Measurements from ENCODE around the gene HSPB6. TPM values are rescaled to one million over a fixed set of nuclear protein-coding genes. Genes with fewer than 3 reads are reported as not detected.

Gene HSPB6
- total RNA-seq, 1 donor from 2014 or later, result 7.0 TPM

GRCh38 chr19:35746531-35746930 lies 10.3 kb downstream of the HSPB6 start:
- DNase-seq (ENCODE audit: low spot score) (no peak), ATAC-seq (no peak)

GRCh38 chr19:35746087-35746462 lies 10.8 kb downstream of the HSPB6 start:
- no peak for ATAC-seq
- no peak for DNase-seq (ENCODE audit: low spot score)

GRCh38 chr19:35745328-35746086 lies 11.3 kb downstream of the HSPB6 start, which contains the start of the genes PSENEN and U2AF1L4:
Gene PSENEN, plus strand, starts transcription at chr19:35745651. Its CDS starts 280 bp downstream, at chr19:35745931.
Gene U2AF1L4, minus strand, starts transcription at chr19:35745418. Its CDS starts 27 bp downstream, at chr19:35745391.
- DNase-seq (ENCODE audit: low spot score) (peak; percentile 98), ATAC-seq (peak; percentile 65)

GRCh38 chr19:35744430-35745327 lies 12.2 kb downstream of the HSPB6 start:
- ATAC-seq (peak; percentile 69), DNase-seq (ENCODE audit: low spot score) (peak; percentile 96)

DNA sequence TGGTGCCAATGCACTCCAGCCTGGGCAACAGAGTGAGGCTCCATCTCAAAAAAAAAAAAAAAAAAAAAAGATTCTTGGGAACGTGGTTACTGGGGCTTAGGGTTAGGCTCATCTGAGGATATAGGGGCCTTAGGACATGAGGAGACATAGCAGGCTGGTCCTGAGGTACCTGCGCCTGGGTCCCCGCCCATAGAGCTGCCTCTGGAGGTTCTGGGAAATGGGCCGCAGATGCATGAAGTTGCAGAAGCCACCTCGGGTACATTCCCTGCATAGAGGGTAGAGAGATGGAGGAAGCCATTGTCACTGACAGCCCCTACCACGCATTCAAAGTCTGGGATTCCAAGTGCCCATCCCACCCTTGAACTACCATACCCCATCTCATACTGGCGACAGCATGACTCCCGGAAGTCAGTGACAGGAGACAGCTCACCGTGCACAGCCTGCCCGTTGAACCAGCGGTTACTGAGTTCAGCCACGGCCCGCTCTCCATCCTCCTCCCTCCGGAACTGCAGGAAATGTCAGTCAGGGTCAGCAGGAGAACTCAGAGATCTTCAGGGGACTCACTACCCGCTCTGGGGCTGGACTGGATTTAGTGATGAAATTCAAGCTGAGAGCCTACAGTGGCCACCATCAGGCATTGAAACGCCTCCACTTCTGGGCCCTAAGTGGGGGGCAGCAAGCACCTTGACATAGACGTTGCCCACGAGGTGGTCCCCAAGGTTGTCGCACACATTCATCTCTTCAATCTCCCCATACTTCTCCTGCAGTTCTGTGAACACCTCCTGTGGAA lies 13.0 kb downstream of the HSPB6 start:
- DNase-seq (ENCODE audit: low spot score), result no peak
- no peak for ATAC-seq

GRCh38 chr19:35742121-35742724 lies 14.6 kb downstream of the HSPB6 start, which contains the start of gene IGFLR1:
Gene IGFLR1, minus strand, starts transcription at chr19:35742452. Its CDS starts 1,272 bp downstream, at chr19:35741180.
- no peak for ATAC-seq
- DNase-seq (ENCODE audit: low spot score), result no peak

GRCh38 chr19:35741203-35741515 lies 15.7 kb downstream of the HSPB6 start:
- ATAC-seq (no peak), DNase-seq (ENCODE audit: low spot score) (no peak)

DNA sequence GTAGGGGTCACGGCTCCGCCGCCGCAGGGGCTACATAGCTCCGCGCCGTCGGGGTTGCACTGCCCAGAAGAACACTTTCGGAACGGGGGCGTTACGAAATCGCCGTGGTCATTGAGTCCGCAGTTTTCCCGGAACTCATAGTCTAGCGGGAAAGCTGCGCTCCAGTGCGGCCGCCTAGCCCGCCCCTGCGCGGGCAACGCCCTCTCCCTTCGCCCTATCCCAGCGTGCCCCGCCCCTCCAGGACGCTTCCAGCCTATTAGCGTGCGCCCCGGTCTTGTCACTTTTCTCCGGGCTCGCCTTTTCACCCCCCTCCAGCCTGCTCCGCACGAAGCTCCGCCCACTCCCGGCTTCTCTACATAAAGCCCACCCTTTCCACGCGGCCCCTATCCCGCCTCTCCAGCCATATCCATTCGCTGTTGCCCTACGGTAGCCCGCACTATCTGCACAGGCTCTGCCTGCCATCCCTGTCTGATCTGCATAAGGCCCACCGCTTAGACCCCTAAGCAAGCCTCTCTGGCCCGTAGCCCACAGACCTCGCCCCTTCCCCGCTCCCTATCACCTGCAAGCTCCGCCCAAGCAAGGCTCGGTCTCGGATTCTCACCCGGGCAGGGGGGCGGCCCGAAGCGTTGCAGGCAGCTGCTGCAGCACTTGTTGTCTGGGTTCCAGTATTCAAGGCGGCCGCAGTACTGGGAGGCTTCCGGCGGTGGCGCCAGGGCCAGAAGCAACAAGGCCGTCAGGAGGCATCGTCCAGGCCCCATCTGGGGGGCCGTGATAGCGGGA lies 16.2 kb downstream of the HSPB6 start:
- DNase-seq (ENCODE audit: low spot score) (peak; percentile 99), ATAC-seq (peak; percentile 77)

GRCh38 chr19:35740108-35740422 lies 16.8 kb downstream of the HSPB6 start:
- ATAC-seq (no peak), DNase-seq (ENCODE audit: low spot score) (no peak)

DNA sequence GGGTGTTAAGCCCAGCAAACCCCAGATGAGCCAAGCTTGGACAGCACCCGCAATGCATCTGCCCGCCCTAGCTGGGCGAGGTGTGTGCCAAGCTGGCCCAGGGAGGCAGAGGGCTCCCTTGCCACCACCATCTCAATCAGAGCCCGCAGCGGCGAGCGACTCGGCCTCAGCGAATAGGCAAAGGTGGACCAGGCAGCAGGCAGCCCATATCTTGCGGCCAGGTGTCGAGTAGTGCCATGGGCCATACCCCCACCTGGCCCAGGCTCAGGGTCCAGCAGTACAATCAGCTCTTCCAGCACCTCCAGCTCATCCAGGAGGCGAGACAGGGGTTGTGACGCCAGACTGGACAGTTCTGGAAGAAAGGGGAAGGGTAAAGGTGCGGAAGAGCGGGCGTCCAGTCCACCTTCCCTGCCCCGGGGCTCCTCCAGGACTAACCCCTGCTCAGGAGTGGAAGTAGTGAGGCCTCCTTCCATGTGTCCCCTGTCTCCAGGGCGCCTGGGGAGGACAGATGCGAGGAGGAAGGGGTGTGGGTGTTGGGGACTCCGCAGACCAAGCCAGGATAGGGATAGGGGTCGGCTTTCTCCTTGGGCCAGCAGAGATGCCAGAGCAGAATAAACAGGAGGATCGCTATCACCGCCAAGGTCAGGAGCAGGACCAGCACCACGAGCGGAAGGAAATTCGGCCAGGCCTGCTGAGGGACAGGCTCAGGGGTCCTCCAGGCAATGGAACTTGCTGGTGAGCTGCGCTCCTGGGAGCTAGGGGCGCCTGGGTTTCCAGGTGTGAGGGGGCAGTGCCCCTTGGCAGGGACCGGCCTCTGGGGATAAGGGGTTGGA lies 17.3 kb downstream of the HSPB6 start:
- no peak for ATAC-seq
- peak; percentile 53 for DNase-seq (ENCODE audit: low spot score)

DNA sequence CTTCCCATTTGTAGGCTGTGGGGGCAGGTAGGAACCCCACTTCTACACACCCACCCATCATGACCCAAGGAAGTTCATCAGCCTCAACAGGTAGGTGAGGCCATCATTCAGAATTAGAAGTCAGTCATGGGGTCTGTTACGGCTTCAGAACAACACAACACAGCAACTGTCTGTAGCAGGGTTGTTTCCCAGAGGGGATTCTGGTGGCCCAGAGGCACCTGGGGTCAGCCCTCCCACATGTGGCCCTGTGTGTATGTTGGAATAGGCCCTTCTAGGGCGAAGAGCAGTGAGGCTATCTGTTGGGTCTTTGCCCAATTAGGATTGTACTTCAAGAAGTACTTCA lies 18.0 kb downstream of the HSPB6 start:
- ATAC-seq (no peak), DNase-seq (ENCODE audit: low spot score) (no peak)

DNA sequence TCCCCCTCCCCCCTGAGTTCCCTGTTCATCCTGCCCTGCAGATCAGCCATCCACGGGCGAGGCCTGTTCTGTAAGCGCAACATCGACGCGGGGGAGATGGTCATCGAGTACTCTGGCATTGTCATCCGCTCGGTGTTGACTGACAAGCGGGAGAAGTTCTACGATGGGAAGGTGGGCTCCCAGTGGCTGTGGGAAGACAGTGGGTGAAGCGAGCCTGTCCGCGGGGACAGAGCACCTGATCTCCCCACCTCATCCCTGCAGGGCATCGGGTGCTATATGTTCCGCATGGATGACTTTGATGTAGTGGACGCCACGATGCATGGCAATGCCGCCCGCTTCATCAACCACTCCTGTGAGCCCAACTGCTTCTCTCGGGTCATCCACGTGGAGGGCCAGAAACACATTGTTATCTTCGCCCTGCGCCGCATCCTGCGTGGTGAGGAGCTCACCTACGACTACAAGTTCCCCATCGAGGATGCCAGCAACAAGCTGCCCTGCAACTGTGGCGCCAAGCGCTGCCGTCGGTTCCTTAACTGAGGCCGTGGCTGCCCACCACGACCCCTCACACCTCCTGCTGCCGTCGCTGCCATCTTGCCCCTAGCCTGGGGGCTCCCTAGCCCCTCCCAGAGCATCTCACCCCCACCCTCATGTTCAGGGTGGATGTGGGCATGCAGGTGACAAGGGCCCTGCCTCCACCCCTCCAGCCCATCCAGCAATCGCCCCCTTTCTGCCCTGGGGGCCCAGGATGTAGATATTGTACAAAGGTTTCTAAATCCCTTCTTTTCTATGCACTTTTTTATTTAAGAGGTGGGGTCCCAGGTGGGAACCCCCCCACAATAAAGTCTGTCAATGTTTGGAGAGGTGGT lies 18.6 kb downstream of the HSPB6 start:
- peak; percentile 47 for DNase-seq (ENCODE audit: low spot score)

DNA sequence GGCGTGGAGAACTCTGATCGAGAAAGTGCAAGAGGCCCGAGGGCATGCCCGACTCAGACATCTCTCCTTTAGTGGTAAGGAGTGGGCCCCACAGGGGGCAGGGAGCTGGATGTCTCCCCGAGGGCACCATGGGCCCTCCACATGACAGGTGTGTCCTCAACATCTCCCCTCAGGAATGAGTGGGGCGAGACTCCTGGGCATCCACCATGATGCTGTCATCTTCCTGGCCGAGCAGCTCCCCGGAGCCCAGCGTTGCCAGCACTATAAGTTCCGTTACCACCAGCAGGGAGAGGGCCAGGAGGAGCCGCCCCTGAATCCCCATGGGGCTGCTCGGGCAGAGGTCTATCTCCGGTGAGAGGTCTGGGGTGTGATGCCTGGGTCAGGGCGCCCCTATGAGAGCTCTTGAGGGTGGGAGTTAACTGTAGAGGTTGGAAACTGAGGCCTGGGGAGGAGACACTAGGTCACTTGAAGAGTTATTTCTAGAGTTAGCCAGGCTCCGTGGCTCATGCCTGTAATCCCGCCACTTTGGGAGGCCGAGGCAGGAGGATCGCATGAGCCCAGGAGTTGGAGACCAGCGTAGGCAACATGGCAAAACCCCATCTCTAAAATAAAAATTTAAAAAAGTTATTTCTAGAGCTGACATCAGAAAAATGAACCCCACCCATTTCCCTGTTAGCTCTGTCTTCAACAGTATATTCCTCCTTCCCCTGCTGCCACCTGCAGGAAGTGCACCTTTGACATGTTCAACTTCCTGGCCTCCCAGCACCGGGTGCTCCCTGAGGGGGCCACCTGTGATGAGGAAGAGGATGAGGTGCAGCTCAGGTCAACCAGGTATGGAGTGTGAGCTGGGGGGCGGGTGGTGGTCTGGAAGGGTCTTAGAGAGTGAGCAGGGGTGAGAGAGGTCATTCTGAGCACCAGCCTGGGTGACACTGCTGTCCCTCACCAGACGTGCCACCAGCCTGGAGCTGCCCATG lies 19.6 kb downstream of the HSPB6 start:
- DNase-seq (ENCODE audit: low spot score), result no peak
- no peak for ATAC-seq

More for the DNA sequence above, 18.6 kb downstream of the HSPB6 start:
- no peak for ATAC-seq

DNA sequence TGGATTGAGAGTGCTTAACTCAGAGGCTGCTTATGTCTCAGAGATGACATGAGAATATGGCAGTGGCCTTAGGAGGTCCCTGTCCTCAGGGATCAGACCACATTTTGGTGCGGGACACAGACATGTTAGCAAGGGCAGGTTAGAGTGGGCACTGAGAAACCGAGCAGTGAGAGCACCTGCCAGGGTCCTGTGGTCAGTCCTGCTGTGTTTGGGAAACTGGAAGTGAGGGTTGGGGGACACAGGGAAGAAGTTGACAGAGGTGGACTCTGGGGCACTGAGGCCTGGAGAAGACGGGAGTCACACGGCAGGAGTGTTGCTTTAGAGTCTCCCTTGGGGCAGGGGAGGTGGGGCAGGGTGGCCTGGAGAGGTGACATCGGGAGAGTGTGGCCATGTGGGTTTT lies 21.9 kb downstream of the HSPB6 start:
- ATAC-seq, result no peak
- no peak for DNase-seq (ENCODE audit: low spot score)

GRCh38 chr19:35734273-35734672 lies 22.6 kb downstream of the HSPB6 start:
- no peak for ATAC-seq
- DNase-seq (ENCODE audit: low spot score), result no peak

- DNase-seq (ENCODE audit: low spot score), result no peak
- no peak for ATAC-seq
These were observed 23.4 kb downstream of the HSPB6 start for GRCh38 chr19:35733180-35734125.

Measured in left lobe of liver (tissue), 2 donors.